Right atrium auricular region (tissue), 2 donors: Measurements from ENCODE around the gene EIF5A. TPM values are rescaled to one million over a fixed set of nuclear protein-coding genes. Genes with fewer than 3 reads are reported as not detected.

ENCODE experiments used
- DNase-seq: peaks from one replicate; pipeline ENCODE4 v3.0.0-alpha.2; 2019; ENCODE audit warnings: low spot score
- H3K27ac ChIP-seq, 2 donors: fragments of 200-600 bp; sonication (generic); 1 replicate in 1 of 2; 2 replicates in 1 of 2; pipeline ENCODE4 v1.5.1; 2016 to 2019
- H3K27me3 ChIP-seq, 2 donors: fragments of 200-600 bp; sonication (generic); one replicate each; pipeline versions ENCODE4 v1.5.1 to v1.6.0; 2017 to 2019
- H3K36me3 ChIP-seq: fragments of 200-600 bp; sonication (generic); one replicate; pipeline ENCODE4 v1.5.1; 2016
- H3K4me1 ChIP-seq, 2 donors: fragments of 200-600 bp; sonication (generic); one replicate each; pipeline versions ENCODE4 v1.5.1 to v1.6.0; 2017 to 2019
- H3K4me3 ChIP-seq, 2 donors: fragments of 200-600 bp; sonication (generic); 1 replicate in 1 of 2; 2 replicates in 1 of 2; pipeline ENCODE4 v1.5.1; 2017 to 2019; ENCODE audit warnings: mild to moderate bottlenecking in 1 of 2, moderate library complexity in 1 of 2
- H3K9me3 ChIP-seq, 2 donors: fragments of 200-600 bp; sonication (generic); one replicate each; pipeline ENCODE4 v1.5.1; 2019
- CTCF ChIP-seq, 2 donors: fragments of 200-600 bp; sonication (generic); IDR thresholded peaks; one replicate each; pipeline ENCODE4 v1.5.1; 2019; ENCODE audit warnings: antibody characterized with exemption in 2 of 2
- total RNA-seq, 2 donors: library from RNA; depleted of rRNA; stranded (reverse); fragments of >200 nt; gene quantifications; one replicate each; pipeline ENCODE4 v1.1.0, GENCODE V29; 2016

EIF5A gene
- total RNA-seq, 2 donors from 2014 or later, result 131 to 164 TPM

- H3K9me3 ChIP-seq, result no peaks in the 10 kb centered on the region
- no peak overlapping the region for H3K27ac ChIP-seq
- no peaks in the 10 kb centered on the region for H3K36me3 ChIP-seq
- H3K4me1 ChIP-seq, result peaks cover 0 to 39% of the 10 kb centered on the region in 2 donors
- no peak for DNase-seq
- TF ChIP-seq CTCF (IDR thresholded peaks at IDR 0.05), result no peak
- H3K4me3 ChIP-seq, result no peak overlapping the region
- no peaks in the 10 kb centered on the region for H3K27me3 ChIP-seq
Observed at GRCh38 chr17:7347630-7348477, 40.4 kb downstream of the EIF5A start.

GRCh38 chr17:7348478-7349242 is 41.2 kb downstream of the EIF5A start:
- TF ChIP-seq CTCF (IDR thresholded peaks at IDR 0.05), result no peak
- H3K36me3 ChIP-seq, result no peaks in the 10 kb centered on the region
- no peaks in the 10 kb centered on the region for H3K9me3 ChIP-seq
- H3K27me3 ChIP-seq, result no peaks in the 10 kb centered on the region
- H3K4me3 ChIP-seq, result no peak overlapping the region
- H3K4me1 ChIP-seq, result peaks cover 0 to 47% of the 10 kb centered on the region in 2 donors
- no peak for DNase-seq
- H3K27ac ChIP-seq, result peak overlapping the region; percentile 96 to 98

GRCh38 chr17:7351665-7352502 is 44.5 kb downstream of the EIF5A start, which contains the start of gene KCTD11:
KCTD11 (plus strand) TSS chr17:7352162.
- Histone ChIP-seq H3K4me3 (peak within 1 kb of the TSS; percentile 68 to 73), H3K4me1 (peaks cover 0 to 74% of the 10 kb centered on the region in 2 donors), H3K9me3 (no peaks in the 10 kb centered on the region), H3K36me3 (no peaks in the 10 kb centered on the region), H3K27me3 (no peaks in the 10 kb centered on the region), H3K27ac (peak within 1 kb of the TSS; percentile 96 to 98)
- peak; percentile 26 to 67 for TF ChIP-seq CTCF (IDR thresholded peaks at IDR 0.05)
- peak; percentile 93 for DNase-seq

- H3K9me3 ChIP-seq, result no peaks in the 10 kb centered on the region
- peak overlapping the region; percentile 68 to 73 for H3K4me3 ChIP-seq
- H3K27me3 ChIP-seq, result no peaks in the 10 kb centered on the region
- H3K36me3 ChIP-seq, result no peaks in the 10 kb centered on the region
- no peak for TF ChIP-seq CTCF (IDR thresholded peaks at IDR 0.05)
- DNase-seq, result no peak
- peaks cover 0 to 74% of the 10 kb centered on the region in 2 donors for H3K4me1 ChIP-seq
- H3K27ac ChIP-seq, result peak overlapping the region; percentile 96 to 98
Observed at GRCh38 chr17:7352503-7352889, 45.1 kb downstream of the EIF5A start.

- no peak for DNase-seq
- peak overlapping the region; percentile 68 to 73 for H3K4me3 ChIP-seq
- H3K27ac ChIP-seq, result peak overlapping the region; percentile 96 to 98
- no peak for TF ChIP-seq CTCF (IDR thresholded peaks at IDR 0.05)
- no peaks in the 10 kb centered on the region for H3K9me3 ChIP-seq
- H3K27me3 ChIP-seq, result no peaks in the 10 kb centered on the region
- H3K36me3 ChIP-seq, result no peaks in the 10 kb centered on the region
- peaks cover 0 to 73% of the 10 kb centered on the region in 2 donors for H3K4me1 ChIP-seq
Observed at GRCh38 chr17:7352910-7353635, 45.6 kb downstream of the EIF5A start.
